Epithelial cell of esophagus (primary cell): ENCODE results near the gene SHLD1.

Source experiments
- DNase-seq: peaks from one replicate; pipeline ENCODE4 v3.0.0; 2010; ENCODE audit warnings: low read depth
- H3K4me3 ChIP-seq: 2 replicates; pipeline ENCODE4 v1.5.1; 2011; ENCODE audit warnings: mild to moderate bottlenecking, low read length, control low read depth
- CTCF ChIP-seq: IDR thresholded peaks from 2 replicates; pipeline ENCODE4 v1.5.1; 2011; ENCODE audit warnings: low read depth, mild to moderate bottlenecking, low read length, control low read depth, inconsistent platforms; ENCODE audit not compliant: insufficient read depth; ENCODE audit errors: missing control alignments

SHLD1 gene

GRCh38 chr20:5807431-5807830 is 57.2 kb downstream of the SHLD1 start:
- DNase-seq = no peak
- no peak overlapping the region for H3K4me3 ChIP-seq
- no peak for TF ChIP-seq CTCF

GRCh38 chr20:5808901-5809300 is 58.7 kb downstream of the SHLD1 start:
- DNase-seq = no peak
- no peak for TF ChIP-seq CTCF
- H3K4me3 ChIP-seq = no peak overlapping the region

- no peak for DNase-seq
- no peak for TF ChIP-seq CTCF
- no peak overlapping the region for H3K4me3 ChIP-seq
Measured at GRCh38 chr20:5809495-5809894, 59.3 kb downstream of the SHLD1 start.

- no peak overlapping the region for H3K4me3 ChIP-seq
- no peak for DNase-seq
- TF ChIP-seq CTCF = no peak
Measured at GRCh38 chr20:5810800-5811422, 60.7 kb downstream of the SHLD1 start.

GRCh38 chr20:5811746-5812145 is 61.5 kb downstream of the SHLD1 start:
- no peak overlapping the region for H3K4me3 ChIP-seq
- DNase-seq = no peak
- no peak for TF ChIP-seq CTCF

- no peak for TF ChIP-seq CTCF
- H3K4me3 ChIP-seq = no peak overlapping the region
- no peak for DNase-seq
Measured at GRCh38 chr20:5818346-5818681, 68.1 kb downstream of the SHLD1 start.

GRCh38 chr20:5820738-5821137 is 70.5 kb downstream of the SHLD1 start:
- DNase-seq = no peak
- no peak overlapping the region for H3K4me3 ChIP-seq
- no peak for TF ChIP-seq CTCF
